HEK293T (cell line): ENCODE results near the gene PLD5.

ENCODE experiments used
- ARNT ChIP-seq: fragments of 450-650 bp; IDR thresholded peaks from 2 replicates; pipeline ENCODE4 v1.6.1; 2017; ENCODE audit warnings: mild to moderate bottlenecking
- BHLHE40 ChIP-seq: fragments of 450-650 bp; IDR thresholded peaks from 2 replicates; pipeline ENCODE4 v1.6.1; 2016; ENCODE audit warnings: mild to moderate bottlenecking, moderate library complexity, borderline replicate concordance
- CTBP1 ChIP-seq: fragments of 450-650 bp; IDR thresholded peaks from 2 replicates; pipeline ENCODE4 v1.6.1; 2016; ENCODE audit warnings: borderline replicate concordance
- FOXA1 ChIP-seq: fragments of 450-650 bp; IDR thresholded peaks from 2 replicates; pipeline ENCODE4 v1.6.1; 2016; ENCODE audit warnings: mild to moderate bottlenecking
- FOXK2 ChIP-seq: fragments of 450-650 bp; IDR thresholded peaks from 2 replicates; pipeline ENCODE4 v1.6.1; 2016; ENCODE audit warnings: mild to moderate bottlenecking
- FOXM1 ChIP-seq: fragments of 450-650 bp; IDR thresholded peaks from 2 replicates; pipeline ENCODE4 v1.6.1; 2017; ENCODE audit warnings: mild to moderate bottlenecking, borderline replicate concordance
- HDGF ChIP-seq: fragments of 450-650 bp; IDR thresholded peaks from 2 replicates; pipeline ENCODE4 v1.6.1; 2017; ENCODE audit warnings: antibody characterized with exemption, borderline replicate concordance
- SP1 ChIP-seq: fragments of 450-650 bp; IDR thresholded peaks from 2 replicates; pipeline ENCODE4 v1.6.1; 2017
- SUZ12 ChIP-seq: fragments of 450-650 bp; IDR thresholded peaks from 2 replicates; pipeline ENCODE4 v1.6.1; 2016; ENCODE audit warnings: mild to moderate bottlenecking
- TARDBP ChIP-seq: fragments of 450-650 bp; IDR thresholded peaks from 2 replicates; pipeline ENCODE4 v1.6.1; 2016
- TF ChIP-seq, protein P1 (sequence below): fragments of 450-650 bp; IDR thresholded peaks from 2 replicates; pipeline ENCODE4 v1.6.1; 2016

- TF ChIP-seq SP1 = no peak
- no peak for TF ChIP-seq CTBP1
- no peak for TF ChIP-seq SUZ12
- TF ChIP-seq, protein P1, sequence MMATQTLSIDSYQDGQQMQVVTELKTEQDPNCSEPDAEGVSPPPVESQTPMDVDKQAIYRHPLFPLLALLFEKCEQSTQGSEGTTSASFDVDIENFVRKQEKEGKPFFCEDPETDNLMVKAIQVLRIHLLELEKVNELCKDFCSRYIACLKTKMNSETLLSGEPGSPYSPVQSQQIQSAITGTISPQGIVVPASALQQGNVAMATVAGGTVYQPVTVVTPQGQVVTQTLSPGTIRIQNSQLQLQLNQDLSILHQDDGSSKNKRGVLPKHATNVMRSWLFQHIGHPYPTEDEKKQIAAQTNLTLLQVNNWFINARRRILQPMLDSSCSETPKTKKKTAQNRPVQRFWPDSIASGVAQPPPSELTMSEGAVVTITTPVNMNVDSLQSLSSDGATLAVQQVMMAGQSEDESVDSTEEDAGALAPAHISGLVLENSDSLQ = no peak
- TF ChIP-seq TARDBP = no peak
- no peak for TF ChIP-seq FOXK2
- no peak for TF ChIP-seq HDGF
- TF ChIP-seq FOXA1 = no peak
- no peak for TF ChIP-seq FOXM1
- no peak for TF ChIP-seq ARNT
- no peak for TF ChIP-seq BHLHE40
These were observed 431.4 kb downstream of the PLD5 start for GRCh38 chr1:242093116-242093515.
